Measurements from ENCODE around the gene CCDC92.

CCDC92 gene

DNA sequence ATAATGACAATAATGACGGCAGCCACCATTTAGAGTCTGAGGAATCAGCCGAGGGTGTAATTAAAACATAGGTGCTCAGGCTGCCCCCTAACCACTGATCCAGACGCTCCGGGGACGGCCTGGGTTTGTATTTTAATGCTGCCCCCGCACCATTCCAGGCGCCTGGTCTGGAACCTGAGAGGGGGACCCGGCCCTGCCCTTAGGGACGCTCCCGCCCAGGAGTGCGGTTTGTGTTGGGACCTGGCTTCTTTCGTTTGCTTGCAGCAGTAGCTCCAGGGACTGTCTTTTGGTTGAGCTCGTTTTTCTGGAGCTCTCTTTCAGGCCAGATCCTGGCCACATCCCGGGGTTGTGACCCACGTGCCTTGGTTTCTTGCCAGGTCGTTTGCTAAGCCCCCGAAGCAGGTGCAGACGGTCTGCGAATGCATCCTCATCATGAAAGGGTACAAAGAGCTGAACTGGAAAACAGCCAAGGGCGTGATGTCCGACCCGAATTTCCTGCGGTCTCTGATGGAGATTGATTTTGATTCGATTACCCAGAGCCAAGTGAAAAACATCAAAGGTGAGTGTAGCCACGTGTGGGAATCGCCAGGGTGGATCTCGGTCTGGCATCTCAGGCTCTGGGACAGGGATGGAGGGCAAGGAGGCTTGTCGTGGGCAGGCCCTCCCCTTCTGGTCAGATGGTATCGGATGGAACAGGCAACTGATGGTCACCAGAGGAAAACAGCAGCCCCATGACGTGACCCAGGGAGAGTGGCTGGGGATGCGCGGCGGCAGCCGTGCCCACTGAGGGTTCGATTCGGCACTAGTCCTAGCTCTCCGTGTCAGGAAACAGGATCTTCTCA lies 63.5 kb downstream of the CCDC92 start:
- DNase-seq (ENCODE audit: low read depth): no peak

- no peak for DNase-seq (ENCODE audit: low read depth)
Observed at GRCh38 chr12:123907726-123908476, 64.7 kb downstream of the CCDC92 start.

DNA sequence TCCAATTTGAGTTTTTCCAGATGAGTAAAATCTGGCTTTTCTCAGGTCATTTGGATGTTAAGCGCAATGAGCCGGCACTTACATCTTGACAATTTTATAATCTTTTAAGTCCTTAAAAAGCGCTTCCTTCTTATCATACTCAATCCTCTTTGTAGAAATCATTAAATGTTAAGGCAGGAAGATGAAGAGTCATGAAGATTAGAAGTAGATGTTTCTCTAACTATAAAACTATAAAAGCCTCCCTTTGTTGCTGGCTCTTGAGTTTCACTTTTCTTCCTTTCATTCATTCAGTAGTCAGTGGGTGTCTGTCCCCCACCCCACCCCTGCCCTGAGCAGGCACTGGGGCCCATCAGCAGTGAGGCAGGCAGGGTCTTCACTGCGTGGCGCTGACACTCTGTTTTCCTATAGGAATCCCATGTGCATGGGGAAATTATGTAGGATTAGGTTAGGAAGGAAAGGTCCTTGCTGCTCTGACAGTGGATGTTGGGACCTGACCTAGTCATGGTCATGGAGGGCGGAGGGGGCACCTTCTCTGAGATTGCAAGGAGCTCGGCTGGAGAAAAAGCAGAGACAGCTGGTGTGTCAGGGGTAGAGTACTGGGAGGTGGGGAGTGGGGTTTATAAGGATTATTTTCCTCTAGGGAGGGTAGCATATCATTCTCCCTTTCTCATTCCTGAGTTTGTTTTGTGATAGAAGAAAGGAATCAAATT lies 65.8 kb downstream of the CCDC92 start:
- no peak for DNase-seq (ENCODE audit: low read depth)

GRCh38 chr12:123905319-123905925 lies 67.2 kb downstream of the CCDC92 start:
- peak; percentile 22 for DNase-seq (ENCODE audit: low read depth)

DNA sequence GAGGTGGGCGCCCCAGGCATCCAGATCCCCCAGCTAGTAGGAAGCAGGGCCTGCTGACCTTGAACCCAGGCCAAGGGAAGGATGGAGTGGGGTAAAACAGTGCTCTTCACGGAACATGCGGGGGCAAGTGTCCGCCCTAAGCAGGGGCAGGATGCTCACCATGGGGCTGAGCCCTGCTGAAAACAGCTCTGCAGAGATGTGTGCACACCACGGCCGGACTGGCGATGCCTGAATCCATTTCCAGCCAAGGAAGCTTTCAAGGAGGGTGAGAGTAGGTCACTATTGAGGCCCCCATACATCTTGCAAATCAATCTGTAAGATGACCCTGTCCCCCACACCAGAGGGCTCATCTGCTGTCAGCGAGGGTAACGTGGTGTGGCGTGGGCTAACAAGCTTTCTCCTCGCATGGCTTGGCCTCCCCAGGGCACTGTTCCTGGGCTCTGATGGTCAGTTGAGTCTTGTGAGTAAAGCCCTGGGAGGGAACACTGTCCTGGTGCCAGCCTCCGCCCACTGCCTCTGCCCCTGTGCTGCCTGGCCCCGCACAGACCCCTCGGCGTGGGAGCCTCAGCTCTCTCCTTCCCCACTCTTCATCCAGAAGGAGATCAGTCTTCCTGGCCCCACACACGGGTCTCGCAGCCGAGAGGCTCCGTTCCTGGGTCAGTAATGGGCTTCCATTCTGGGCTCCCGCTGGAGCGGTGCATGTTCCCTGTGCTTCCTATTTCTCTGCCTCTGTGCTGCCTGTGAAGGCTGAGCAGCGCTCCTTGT lies 69.1 kb downstream of the CCDC92 start:
- no peak for DNase-seq (ENCODE audit: low read depth)

GRCh38 chr12:123902821-123903220 lies 69.8 kb downstream of the CCDC92 start:
- no peak for DNase-seq (ENCODE audit: low read depth)

- DNase-seq (ENCODE audit: low read depth): no peak
Observed at GRCh38 chr12:123900871-123901376, 71.7 kb downstream of the CCDC92 start.

DNA sequence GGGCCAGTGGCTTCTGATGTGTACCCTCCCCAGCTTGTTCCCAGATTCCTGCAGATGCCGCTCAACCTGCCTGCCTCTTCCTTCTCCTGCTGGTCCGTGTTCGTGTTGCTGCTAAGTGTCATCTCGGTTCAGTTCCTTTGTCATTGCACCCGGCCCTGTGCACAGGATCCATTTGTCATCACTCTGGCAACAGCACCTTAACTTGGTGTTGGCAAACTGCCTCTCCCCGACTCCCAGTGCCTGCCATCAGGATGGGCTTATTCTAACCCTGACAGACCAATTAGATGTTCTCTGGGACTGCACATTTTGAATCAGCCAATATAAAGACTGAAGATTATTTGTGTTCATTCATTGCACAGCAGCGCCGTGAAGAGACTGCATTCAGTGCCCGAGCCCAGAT lies 73.3 kb downstream of the CCDC92 start:
- no peak for DNase-seq (ENCODE audit: low read depth)

- DNase-seq (ENCODE audit: low read depth): no peak
Observed at GRCh38 chr12:123898673-123899072, 74.0 kb downstream of the CCDC92 start.

GRCh38 chr12:123897221-123897620 lies 75.4 kb downstream of the CCDC92 start:
- DNase-seq (ENCODE audit: low read depth): no peak

- DNase-seq (ENCODE audit: low read depth): no peak
Observed at GRCh38 chr12:123896767-123897166, 75.9 kb downstream of the CCDC92 start.

DNA sequence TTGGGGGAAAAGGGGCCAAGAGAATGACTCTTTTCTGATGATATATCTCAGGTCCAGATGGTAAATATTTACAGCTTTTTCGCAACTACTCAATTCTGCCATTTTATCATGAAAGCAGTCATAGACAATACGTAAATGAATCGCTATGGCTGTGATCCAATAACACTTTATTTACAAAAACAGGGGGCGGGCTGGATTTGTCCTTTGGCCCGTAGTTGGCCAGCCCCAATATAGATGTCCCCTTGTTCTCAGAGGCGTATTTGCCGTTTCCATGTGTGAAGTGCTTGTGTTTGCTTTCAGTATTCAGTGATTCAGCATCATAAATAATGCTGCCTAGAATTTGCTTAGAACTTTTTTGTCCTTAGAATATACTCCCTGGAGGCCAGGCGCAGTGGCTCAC lies 77.2 kb downstream of the CCDC92 start:
- no peak for DNase-seq (ENCODE audit: low read depth)

GRCh38 chr12:123894823-123895345 lies 77.7 kb downstream of the CCDC92 start:
- DNase-seq (ENCODE audit: low read depth): no peak

- DNase-seq (ENCODE audit: low read depth): no peak
Observed at GRCh38 chr12:123893276-123893675, 79.4 kb downstream of the CCDC92 start.

- no peak for DNase-seq (ENCODE audit: low read depth)
Observed at GRCh38 chr12:123892853-123893252, 79.8 kb downstream of the CCDC92 start.

- DNase-seq (ENCODE audit: low read depth): no peak
Observed at GRCh38 chr12:123892180-123892559, 80.5 kb downstream of the CCDC92 start.

- no peak for DNase-seq (ENCODE audit: low read depth)
Observed at GRCh38 chr12:123891516-123892179, 81.0 kb downstream of the CCDC92 start.

DNA sequence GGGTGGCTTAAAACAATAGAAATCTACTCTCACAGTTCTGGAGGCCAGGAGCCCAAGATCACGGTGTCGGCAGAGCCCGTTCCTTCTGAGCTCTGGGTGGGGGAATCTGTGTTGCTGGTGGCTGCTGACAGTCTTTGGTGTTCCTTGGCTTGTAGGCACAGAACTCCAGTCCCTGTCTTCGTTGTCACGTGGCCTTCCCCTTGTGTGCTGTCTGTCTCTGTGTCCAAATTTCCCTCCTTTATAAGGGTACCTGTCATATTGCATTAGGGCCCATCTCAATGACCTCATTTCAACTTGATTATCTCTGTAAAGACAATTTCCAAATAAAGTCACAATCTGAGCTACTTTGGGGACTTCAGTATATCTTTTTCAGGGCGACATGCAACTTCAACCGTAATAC lies 81.6 kb downstream of the CCDC92 start:
- DNase-seq (ENCODE audit: low read depth): no peak

DNA sequence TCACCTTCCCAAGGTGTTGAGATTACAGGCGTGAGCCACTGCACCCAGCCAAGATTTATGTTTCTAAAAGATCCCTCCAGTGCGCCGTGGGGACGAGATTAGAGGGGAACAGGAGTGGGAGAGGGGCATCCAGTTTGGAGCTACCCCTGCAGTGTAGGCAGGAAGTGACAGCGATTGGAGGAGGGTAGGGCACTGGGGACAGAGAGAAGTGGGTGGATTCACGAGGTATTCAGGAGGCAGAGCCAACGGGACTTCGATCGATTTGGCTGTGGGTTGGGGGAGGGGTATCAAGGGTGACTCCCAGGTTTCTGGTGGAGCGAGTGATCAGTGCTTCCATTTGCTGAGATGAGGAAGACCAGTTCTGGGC lies 82.1 kb downstream of the CCDC92 start:
- DNase-seq (ENCODE audit: low read depth): no peak

GRCh38 chr12:123889848-123890535 lies 82.6 kb downstream of the CCDC92 start:
- DNase-seq (ENCODE audit: low read depth): no peak

Data from stimulated activated CD8-positive, alpha-beta memory T cell treated with anti-CD3 and anti-CD28 coated beads, Interleukin-12 subunit alpha, Interleukin-12 subunit beta, amount 100 ng/mL, for 4 hours (primary cell).